Measurements from ENCODE around the gene DDX28.

DNA sequence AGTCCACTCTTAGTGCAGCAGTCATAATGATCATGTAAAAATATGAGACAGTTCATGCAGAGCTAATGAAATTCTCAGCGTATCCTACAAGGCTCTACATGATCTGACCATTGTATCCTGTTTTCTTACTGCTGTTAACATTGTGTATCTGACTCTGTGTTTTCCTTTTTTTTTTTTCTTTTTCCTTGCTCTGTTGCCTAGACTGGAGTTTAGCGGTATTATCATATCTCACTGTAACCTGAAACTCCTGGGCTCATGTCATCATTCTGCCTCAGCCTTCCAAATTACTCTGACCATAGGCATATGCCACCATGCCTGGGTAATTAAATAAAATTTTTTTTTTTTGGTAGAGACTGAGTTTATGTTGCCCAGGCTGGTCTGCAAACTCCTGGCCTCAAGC is 12.2 kb upstream of the DDX28 start:
- TF ChIP-seq, protein P1, sequence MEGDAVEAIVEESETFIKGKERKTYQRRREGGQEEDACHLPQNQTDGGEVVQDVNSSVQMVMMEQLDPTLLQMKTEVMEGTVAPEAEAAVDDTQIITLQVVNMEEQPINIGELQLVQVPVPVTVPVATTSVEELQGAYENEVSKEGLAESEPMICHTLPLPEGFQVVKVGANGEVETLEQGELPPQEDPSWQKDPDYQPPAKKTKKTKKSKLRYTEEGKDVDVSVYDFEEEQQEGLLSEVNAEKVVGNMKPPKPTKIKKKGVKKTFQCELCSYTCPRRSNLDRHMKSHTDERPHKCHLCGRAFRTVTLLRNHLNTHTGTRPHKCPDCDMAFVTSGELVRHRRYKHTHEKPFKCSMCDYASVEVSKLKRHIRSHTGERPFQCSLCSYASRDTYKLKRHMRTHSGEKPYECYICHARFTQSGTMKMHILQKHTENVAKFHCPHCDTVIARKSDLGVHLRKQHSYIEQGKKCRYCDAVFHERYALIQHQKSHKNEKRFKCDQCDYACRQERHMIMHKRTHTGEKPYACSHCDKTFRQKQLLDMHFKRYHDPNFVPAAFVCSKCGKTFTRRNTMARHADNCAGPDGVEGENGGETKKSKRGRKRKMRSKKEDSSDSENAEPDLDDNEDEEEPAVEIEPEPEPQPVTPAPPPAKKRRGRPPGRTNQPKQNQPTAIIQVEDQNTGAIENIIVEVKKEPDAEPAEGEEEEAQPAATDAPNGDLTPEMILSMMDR (conservative IDR thresholded peaks at IDR 0.05; ENCODE audit: low read depth, low read length), result no peak
- TF ChIP-seq RCOR1 (IDR thresholded peaks at IDR 0.05; ENCODE audit: insufficient replicate concordance, low read length), result no peak
- TF ChIP-seq RAD21 (IDR thresholded peaks at IDR 0.05; ENCODE audit: low read length), result no peak
- no peak for TF ChIP-seq RFX5 (IDR thresholded peaks at IDR 0.05; ENCODE audit: low read depth, low read length)
